Measurements from ENCODE around the gene MAP9.
A peak's percentile ranks its signal among the peaks of the same experiment; 100 is the strongest.
"Not testable (repeated sequence)": the region's sequence is repeated elsewhere in the genome, so short reads cannot be mapped to it uniquely, and the experiment has no call there.

The MAP9 gene

GRCh38 chr4:155376387-155377268 is at the start of gene MAP9:
Gene MAP9, minus strand, starts transcription at chr4:155376965. Its CDS starts 1,115 bp downstream, at chr4:155375850.
- peak; percentile 43 for DNase-seq

DNA sequence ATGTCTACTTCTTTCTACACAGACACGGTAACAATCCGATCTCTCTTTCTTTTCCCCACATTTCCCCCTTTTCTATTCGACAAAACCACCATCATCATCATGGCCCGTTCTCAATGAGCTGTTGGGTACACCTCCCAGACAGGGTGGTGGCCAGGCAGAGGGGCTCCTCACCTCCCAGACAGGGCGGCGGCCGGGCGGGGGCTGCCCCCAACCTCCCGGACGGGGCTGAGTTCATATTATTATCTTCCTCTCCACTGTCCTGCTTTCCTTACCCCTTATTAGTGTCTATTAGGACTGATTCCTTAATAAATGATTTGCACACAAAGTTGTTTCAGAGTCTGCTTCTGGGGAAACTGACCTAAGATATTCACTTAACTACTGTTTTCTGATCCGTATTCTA is 48.0 kb upstream of the MAP9 start:
- DNase-seq: not testable (repeated sequence)

- no peak for DNase-seq
Measured at GRCh38 chr4:155423671-155424070, 46.9 kb upstream of the MAP9 start.

DNA sequence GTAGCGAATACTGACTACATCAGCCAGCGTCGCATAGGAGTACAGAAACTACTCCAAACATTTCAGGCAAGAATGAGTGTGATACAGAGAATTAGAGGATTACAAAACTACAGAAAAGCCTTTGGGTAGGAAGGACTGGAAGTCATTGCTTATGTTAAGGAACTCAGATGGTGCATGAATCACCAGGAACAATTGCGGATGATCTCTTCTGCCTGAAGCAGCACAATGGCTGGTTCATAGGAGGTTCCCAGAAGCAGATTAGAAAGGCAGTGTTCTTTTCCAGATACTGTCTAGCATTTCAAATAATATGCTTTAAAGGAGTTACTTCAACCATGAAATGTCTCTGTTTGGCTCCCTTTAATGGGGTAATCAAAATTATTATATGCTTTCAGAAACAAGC is 42.5 kb upstream of the MAP9 start:
- no peak for DNase-seq

- DNase-seq: no peak
Measured at GRCh38 chr4:155415662-155416061, 38.9 kb upstream of the MAP9 start.

GRCh38 chr4:155413451-155413850 is 36.7 kb upstream of the MAP9 start:
- no peak for DNase-seq

DNA sequence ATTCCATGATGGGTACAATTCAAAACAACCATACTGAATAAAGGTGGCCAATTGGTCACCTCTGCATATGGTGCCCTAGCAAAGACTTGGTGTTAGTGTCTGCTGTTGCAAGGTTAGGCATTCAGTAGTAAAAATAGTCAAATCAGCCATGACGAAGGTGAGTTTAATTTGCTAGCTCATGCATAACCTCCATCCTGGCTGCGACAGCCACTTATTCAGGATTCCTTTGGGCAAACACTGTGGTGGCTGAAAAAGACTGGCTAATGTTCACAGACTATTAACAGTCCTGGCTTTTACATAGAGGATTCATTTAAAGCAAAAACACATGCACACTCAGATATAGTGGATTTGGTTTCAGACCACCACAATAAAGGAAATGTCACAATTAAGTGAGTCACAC is 34.8 kb upstream of the MAP9 start:
- no peak for DNase-seq

GRCh38 chr4:155408796-155409195 is 32.0 kb upstream of the MAP9 start:
- DNase-seq: no peak

DNA sequence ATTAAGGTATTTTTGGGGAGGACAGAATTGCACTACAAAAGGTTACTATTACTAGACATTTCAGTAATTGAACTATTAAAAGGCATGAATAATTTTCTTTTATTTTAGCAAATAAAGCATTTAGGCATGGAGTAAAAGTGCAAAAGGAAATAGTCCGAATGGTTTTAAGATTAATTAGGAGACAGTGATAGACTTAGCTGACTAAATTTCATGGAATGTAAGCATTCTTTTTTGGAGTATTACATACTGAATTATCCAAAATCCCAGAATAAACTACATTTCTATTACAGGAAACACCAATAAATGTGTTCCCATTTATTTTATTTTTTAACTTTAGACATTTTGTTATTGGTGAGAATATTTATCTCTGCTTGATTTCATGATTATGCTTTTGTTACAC is 30.7 kb upstream of the MAP9 start:
- no peak for DNase-seq

- DNase-seq: no peak
Measured at GRCh38 chr4:155405059-155405458, 28.3 kb upstream of the MAP9 start.

- DNase-seq: peak; percentile 26
Measured at GRCh38 chr4:155403886-155404285, 27.1 kb upstream of the MAP9 start.

- DNase-seq: no peak
Measured at GRCh38 chr4:155402941-155403340, 26.2 kb upstream of the MAP9 start.

DNA sequence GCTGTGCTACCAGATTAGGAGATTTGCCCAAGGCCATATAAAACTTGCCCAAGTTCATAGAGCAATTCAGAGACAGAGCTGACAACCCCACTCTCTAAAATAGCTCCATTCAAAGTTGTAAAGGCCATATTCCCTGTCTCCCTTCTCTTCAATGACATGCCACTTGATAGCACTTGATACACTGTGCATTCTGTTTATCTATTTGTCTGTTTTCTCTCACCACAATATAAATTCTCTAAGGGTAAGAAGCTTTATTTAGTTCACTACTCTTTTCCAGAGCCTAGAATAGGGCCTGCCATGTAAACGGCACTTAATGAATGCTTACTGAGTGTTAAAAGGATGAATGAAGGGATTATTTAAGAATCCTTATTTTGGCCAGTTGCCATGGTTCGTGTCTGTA is 24.1 kb upstream of the MAP9 start:
- no peak for DNase-seq

DNA sequence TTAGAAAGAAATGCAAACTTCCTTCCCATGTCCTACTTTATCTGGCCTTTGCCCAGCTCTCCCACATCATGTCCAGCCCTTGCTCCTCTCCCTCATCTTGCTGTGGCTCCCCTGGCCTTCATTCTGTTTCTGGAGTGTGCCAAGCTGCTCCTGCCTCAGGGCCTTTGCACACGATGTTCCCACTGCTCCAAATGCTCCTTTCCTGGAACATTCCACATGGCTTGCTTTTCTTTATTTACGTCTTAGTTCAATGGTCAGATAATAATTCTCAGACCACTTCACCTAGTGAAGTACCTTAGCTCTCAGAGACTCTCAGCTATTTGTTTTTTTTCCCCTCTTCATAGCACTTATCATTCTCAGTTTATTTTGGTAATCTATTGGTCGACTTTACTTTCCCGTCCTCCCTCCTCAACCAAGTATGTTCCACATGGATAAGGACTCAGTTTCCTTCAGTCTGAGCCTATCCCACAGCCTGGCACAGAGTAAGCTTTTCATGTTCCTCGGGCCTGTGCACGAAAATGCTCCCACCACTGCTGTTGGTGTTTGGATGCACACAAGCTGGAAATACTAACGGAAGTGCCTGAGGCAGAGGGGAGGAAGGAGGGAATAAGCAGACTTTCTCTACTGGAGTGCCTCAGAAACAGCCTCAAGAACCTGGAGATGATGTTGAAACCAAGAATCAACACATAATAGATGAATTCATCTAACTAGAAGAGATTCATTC is 23.4 kb upstream of the MAP9 start:
- DNase-seq: no peak

- no peak for DNase-seq
Measured at GRCh38 chr4:155392481-155393184, 15.9 kb upstream of the MAP9 start.

GRCh38 chr4:155391932-155392331 is 15.2 kb upstream of the MAP9 start:
- no peak for DNase-seq

- no peak for DNase-seq
Measured at GRCh38 chr4:155388162-155388561, 11.4 kb upstream of the MAP9 start.

- DNase-seq: no peak
Measured at GRCh38 chr4:155383541-155383940, 6.8 kb upstream of the MAP9 start.

GRCh38 chr4:155377276-155377675 is 511 bp upstream of the MAP9 start:
- no peak for DNase-seq

- peak; percentile 26 for DNase-seq
Measured at GRCh38 chr4:155371432-155372043, 5.2 kb downstream of the MAP9 start.

DNA sequence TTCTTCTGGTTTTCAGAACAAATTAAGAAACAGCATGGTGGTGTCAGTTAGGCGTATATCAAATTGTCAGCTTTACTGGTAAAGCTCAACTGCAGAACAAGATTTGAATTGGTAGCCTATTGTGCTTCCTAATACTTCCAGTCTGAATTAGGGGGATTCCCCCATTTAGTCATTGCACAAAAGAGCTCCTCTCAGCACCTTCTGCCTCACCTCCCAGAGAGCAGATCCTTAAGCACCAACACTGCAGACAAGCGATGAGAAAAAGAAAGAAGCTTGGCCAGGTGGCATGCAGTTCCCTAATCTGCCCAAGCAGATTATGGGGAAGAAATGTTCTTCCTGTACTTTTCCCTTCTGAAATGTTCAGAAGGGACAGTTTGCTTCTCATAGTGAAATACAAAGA is 9.2 kb downstream of the MAP9 start:
- DNase-seq: no peak

GRCh38 chr4:155353923-155354540 is 22.7 kb downstream of the MAP9 start:
- peak; percentile 49 for DNase-seq

- no peak for DNase-seq
Measured at GRCh38 chr4:155342142-155342541, 34.6 kb downstream of the MAP9 start.

All from suppressor macrophage treated with lipopolysaccharide for 4 hours (primary cell).